H9 (cell line): Measurements from ENCODE around the gene MYOM1. TPM values are rescaled to one million over a fixed set of nuclear protein-coding genes. Genes with fewer than 3 reads are reported as not detected.

Experiments used
- DNase-seq: peaks from one replicate; pipeline ENCODE4 v3.0.0-alpha.2; 2017
- H2AFZ ChIP-seq: one replicate; pipeline ENCODE4 v1.6.1; 2013; ENCODE audit warnings: mild to moderate bottlenecking, low read length, control low read depth, moderate library complexity
- H2AK5ac ChIP-seq: 2 replicates; pipeline ENCODE4 v1.6.1; 2013; ENCODE audit warnings: low read length, control low read depth, mixed read lengths; ENCODE audit not compliant: insufficient read length
- H2BK120ac ChIP-seq: one replicate; pipeline ENCODE4 v1.6.1; 2013; ENCODE audit warnings: low read depth, mild to moderate bottlenecking, low read length, control low read depth, inconsistent platforms; ENCODE audit not compliant: poor library complexity, severe bottlenecking
- H2BK12ac ChIP-seq: 2 replicates; pipeline ENCODE4 v1.6.1; 2013; ENCODE audit warnings: low read length, control low read depth, mixed read lengths, low read depth; ENCODE audit not compliant: insufficient read length
- H2BK15ac ChIP-seq: 2 replicates; pipeline ENCODE4 v1.6.1; 2013; ENCODE audit warnings: low read depth, low read length, control low read depth
- H2BK20ac ChIP-seq: one replicate; pipeline ENCODE4 v1.6.1; 2013; ENCODE audit warnings: low read depth, mild to moderate bottlenecking, low read length, control low read depth, inconsistent platforms; ENCODE audit not compliant: poor library complexity, severe bottlenecking
- H2BK5ac ChIP-seq: 2 replicates; pipeline ENCODE4 v1.6.1; 2013; ENCODE audit warnings: low read length, control low read depth, mixed read lengths; ENCODE audit not compliant: insufficient read length
- H3K14ac ChIP-seq: 2 replicates; pipeline ENCODE4 v1.6.1; 2013; ENCODE audit warnings: low read length, control low read depth; ENCODE audit not compliant: insufficient read depth
- H3K18ac ChIP-seq: 2 replicates; pipeline ENCODE4 v1.6.1; 2013; ENCODE audit warnings: low read depth, mild to moderate bottlenecking, mixed read lengths, low read length, control low read depth; ENCODE audit not compliant: insufficient read length
- H3K23ac ChIP-seq: 2 replicates; pipeline ENCODE4 v1.6.1; 2013; ENCODE audit warnings: low read length, control low read depth, mixed read lengths, low read depth; ENCODE audit not compliant: insufficient read length
- H3K23me2 ChIP-seq: 2 replicates; pipeline ENCODE4 v1.6.1; 2013; ENCODE audit warnings: low read depth, mild to moderate bottlenecking, mixed read lengths, low read length, control low read depth; ENCODE audit not compliant: insufficient read length, poor library complexity, severe bottlenecking
- H3K27ac ChIP-seq: 2 replicates; pipeline ENCODE4 v1.5.1; 2013; ENCODE audit warnings: low read length, control low read depth, mixed read lengths, low read depth; ENCODE audit not compliant: insufficient read length
- H3K27me3 ChIP-seq: 2 replicates; pipeline ENCODE4 v1.6.1; 2013; ENCODE audit warnings: low read length, control low read depth, inconsistent platforms; ENCODE audit not compliant: insufficient read depth
- H3K4ac ChIP-seq: 2 replicates; pipeline ENCODE4 v1.6.1; 2013; ENCODE audit warnings: low read depth, mild to moderate bottlenecking, control low read depth, inconsistent platforms, low read length, moderate library complexity
- H3K4me1 ChIP-seq: 2 replicates; pipeline ENCODE4 v1.6.1; 2013; ENCODE audit warnings: low read length, control low read depth, inconsistent platforms; ENCODE audit not compliant: insufficient read depth
- H3K4me2 ChIP-seq: 2 replicates; pipeline ENCODE4 v1.6.1; 2013; ENCODE audit warnings: low read length, control low read depth, mixed read lengths; ENCODE audit not compliant: insufficient read length, insufficient read depth
- H3K56ac ChIP-seq: 2 replicates; pipeline ENCODE4 v1.6.1; 2013; ENCODE audit warnings: low read depth, mild to moderate bottlenecking, mixed read lengths, low read length, control low read depth; ENCODE audit not compliant: insufficient read length
- H3K79me1 ChIP-seq: 2 replicates; pipeline ENCODE4 v1.6.1; 2013; ENCODE audit warnings: low read depth, mild to moderate bottlenecking, moderate library complexity, low read length, control low read depth, inconsistent platforms; ENCODE audit not compliant: insufficient read depth, poor library complexity, severe bottlenecking
- H3K79me2 ChIP-seq: 2 replicates; pipeline ENCODE4 v1.6.1; 2013; ENCODE audit warnings: low read length, control low read depth, inconsistent platforms; ENCODE audit not compliant: insufficient read depth
- H3K9ac ChIP-seq: 2 replicates; pipeline ENCODE4 v1.6.1; 2013; ENCODE audit warnings: low read length, control low read depth, mixed read lengths; ENCODE audit not compliant: insufficient read length; ENCODE audit errors: extremely low read depth
- H3K9me3 ChIP-seq: one replicate; pipeline ENCODE4 v1.6.1; 2013; ENCODE audit warnings: low read depth, low read length, inconsistent platforms; ENCODE audit not compliant: control insufficient read depth
- H3T11ph ChIP-seq: one replicate; pipeline ENCODE4 v1.6.1; 2013; ENCODE audit warnings: mild to moderate bottlenecking, low read length, control low read depth, inconsistent platforms
- H4K20me1 ChIP-seq: one replicate; pipeline ENCODE4 v1.6.1; 2013; ENCODE audit not compliant: control insufficient read depth, insufficient read length, insufficient read depth
- H4K5ac ChIP-seq: 2 replicates; pipeline ENCODE4 v1.6.1; 2013; ENCODE audit warnings: low read depth, mild to moderate bottlenecking, mixed read lengths, low read length, control low read depth; ENCODE audit not compliant: insufficient read length
- H4K8ac ChIP-seq: replicated peaks from 2 replicates; pipeline ENCODE4 v1.6.1; 2013; ENCODE audit warnings: low read length, control low read depth, mixed read lengths, low read depth; ENCODE audit not compliant: insufficient read length
- H4K91ac ChIP-seq: 2 replicates; pipeline ENCODE4 v1.6.1; 2013; ENCODE audit warnings: low read depth, mild to moderate bottlenecking, moderate library complexity, mixed read lengths, low read length, control low read depth; ENCODE audit not compliant: insufficient read length
- H3K27ac Mint-ChIP-seq, 3 experiments: 2 replicates in 2 of 3; 3 replicates in 1 of 3; pipeline ENCODE4 v1.8.0; 2020 to 2021; ENCODE audit warnings: mixed read lengths in 3 of 3, mild to moderate bottlenecking in 1 of 3, moderate library complexity in 1 of 3
- H3K27me3 Mint-ChIP-seq: 2 replicates; pipeline ENCODE4 v1.8.0; 2021; ENCODE audit warnings: low read depth, mild to moderate bottlenecking, moderate library complexity, mixed read lengths
- H3K36me3 Mint-ChIP-seq, 3 experiments: 2 replicates in 2 of 3; 3 replicates in 1 of 3; pipeline ENCODE4 v1.8.0; 2020 to 2021; ENCODE audit warnings: low read depth in 3 of 3, mixed read lengths in 3 of 3; ENCODE audit not compliant: insufficient read depth in 1 of 3
- H3K4me1 Mint-ChIP-seq, 2 experiments: 2 replicates each; pipeline ENCODE4 v1.8.0; 2020; ENCODE audit warnings: mixed read lengths in 2 of 2
- H3K4me3 Mint-ChIP-seq, 2 experiments: 2 replicates in 1 of 2; 3 replicates in 1 of 2; pipeline ENCODE4 v1.8.0; 2020 to 2021; ENCODE audit warnings: mild to moderate bottlenecking in 2 of 2, mixed read lengths in 2 of 2, moderate library complexity in 1 of 2
- H3K9me3 Mint-ChIP-seq, 2 experiments: 2 replicates in 1 of 2; 3 replicates in 1 of 2; pipeline ENCODE4 v1.8.0; 2020; ENCODE audit warnings: mild to moderate bottlenecking in 2 of 2, mixed read lengths in 2 of 2, moderate library complexity in 1 of 2
- CTCF ChIP-seq: fragments of 200-600 bp; sonication (generic); conservative IDR thresholded peaks from 3 replicates; pipeline ENCODE4 v1.8.0; 2021; ENCODE audit warnings: antibody characterized with exemption, mild to moderate bottlenecking
- WGBS: extraction: QIAGEN DNeasy Blood & Tissue Kit; methylation state at CpG from one replicate; pipeline ENCODE4 v1.1.7; 2013; ENCODE audit warnings: missing lambda C conversion rate, low lambda C conversion rate, mixed read lengths; ENCODE audit not compliant: insufficient read length; ENCODE audit errors: extremely low coverage; 5-methylcytosine and 5-hydroxymethylcytosine counted together
- total RNA-seq: library from RNA; stranded (reverse); gene quantifications from 2 replicates; pipeline ENCODE4 v1.2.1, GENCODE V29; 2021

MYOM1 gene
- total RNA-seq, 1 experiment from 2014 or later, result 0.17 TPM

GRCh38 chr18:3236470-3236869 is 16.7 kb upstream of the MYOM1 start:
- H3K18ac ChIP-seq, result no peak overlapping the region
- no peak overlapping the region for H2BK20ac ChIP-seq
- no peak overlapping the region for H3K4me2 ChIP-seq
- Mint-ChIP-seq H3K9me3 (peaks cover 18 to 29% of the 10 kb centered on the region in 2 experiments), H3K4me3 (no peak overlapping the region), H3K4me1 (no peaks in the 10 kb centered on the region), H3K27ac (no peak overlapping the region), H3K27me3 (no peaks in the 10 kb centered on the region), H3K36me3 (peaks cover 11 to 20% (median 14%) of the 10 kb centered on the region in 3 experiments; a peak in 6 of 7 replicates)
- H3T11ph ChIP-seq, result no peak overlapping the region
- H3K23me2 ChIP-seq, result no peaks in the 10 kb centered on the region
- H3K4me1 ChIP-seq, result no peaks in the 10 kb centered on the region
- H3K27ac ChIP-seq, result no peak overlapping the region
- no peaks in the 10 kb centered on the region for H3K79me1 ChIP-seq
- no peak overlapping the region for H3K23ac ChIP-seq
- no peak for DNase-seq
- H4K5ac ChIP-seq, result no peak overlapping the region
- H2AK5ac ChIP-seq, result no peak overlapping the region
- H2BK15ac ChIP-seq, result no peak overlapping the region
- no peak overlapping the region for H2AFZ ChIP-seq
- no peak overlapping the region for H3K4ac ChIP-seq
- no peak overlapping the region for H2BK5ac ChIP-seq
- H2BK12ac ChIP-seq, result no peak overlapping the region
- TF ChIP-seq CTCF, result no peak
- H3K9ac ChIP-seq, result no peak overlapping the region
- H4K91ac ChIP-seq, result no peak overlapping the region
- no peak overlapping the region for H4K8ac ChIP-seq
- no peak overlapping the region for H3K56ac ChIP-seq
- H3K79me2 ChIP-seq, result no peaks in the 10 kb centered on the region; the same call in 1 of the 2 replicates
- no peak overlapping the region for H3K14ac ChIP-seq
- no CpG with 5 or more reads among the region's 4 CpGs for WGBS
- no peak overlapping the region for H2BK120ac ChIP-seq
- no peaks in the 10 kb centered on the region for H4K20me1 ChIP-seq
- H3K27me3 ChIP-seq, result no peaks in the 10 kb centered on the region
- no peaks in the 10 kb centered on the region for H3K9me3 ChIP-seq
